Gastroesophageal sphincter (tissue), 3 donors: ENCODE data around the gene PRDX1.

Experiments
- CTCF ChIP-seq, 4 experiments: fragments of 200-600 bp in 2 of 4; fragments of 450-650 bp in 2 of 4; sonication (generic) in 1 of 4; IDR thresholded peaks; one replicate each; pipeline ENCODE4 v1.5.1; 2017 to 2019; ENCODE audit warnings: antibody characterized with exemption in 4 of 4, mild to moderate bottlenecking in 2 of 4, moderate library complexity in 2 of 4
- EP300 ChIP-seq: sonication (generic); formaldehyde crosslinking; IDR thresholded peaks from one replicate; pipeline ENCODE4 v1.6.1; 2017; ENCODE audit warnings: antibody characterized with exemption, mild to moderate bottlenecking
- POLR2A ChIP-seq, 2 donors: fragments of 450-650 bp; IDR thresholded peaks; one replicate each; pipeline ENCODE4 v1.6.1; 2017; ENCODE audit warnings: antibody characterized with exemption in 2 of 2, mild to moderate bottlenecking in 2 of 2, moderate library complexity in 1 of 2
- POLR2AphosphoS5 ChIP-seq: sonication (generic); formaldehyde crosslinking; IDR thresholded peaks from one replicate; pipeline ENCODE4 v1.6.1; 2017; ENCODE audit warnings: antibody characterized with exemption

- TF ChIP-seq CTCF (IDR thresholded peaks at IDR 0.05) (no peak), POLR2AphosphoS5 (no peak), POLR2A (IDR thresholded peaks at IDR 0.05) (no peak), EP300 (no peak)
Measured at GRCh38 chr1:45530632-45531135, 9.0 kb upstream of the PRDX1 start.
